ENCODE measurements around the gene ACO1. TPM values are rescaled to one million over a fixed set of nuclear protein-coding genes. Genes with fewer than 3 reads are reported as not detected.

Gene ACO1
- total and polyA plus RNA-seq, 7 donors = 11.4 to 54.2 (median 37.2) TPM

- no peaks in the 10 kb centered on the region for H3K9me3 ChIP-seq
- H3K4me1 ChIP-seq = no peaks in the 10 kb centered on the region
- WGBS, 2 donors = 70 to 83% methylated on average over 5 of the region's 5 CpGs
- no peaks in the 10 kb centered on the region for H3K27me3 ChIP-seq
- H3K27ac ChIP-seq = no peak overlapping the region
- no peak overlapping the region for H3K4me3 ChIP-seq
- TF ChIP-seq, protein P1, sequence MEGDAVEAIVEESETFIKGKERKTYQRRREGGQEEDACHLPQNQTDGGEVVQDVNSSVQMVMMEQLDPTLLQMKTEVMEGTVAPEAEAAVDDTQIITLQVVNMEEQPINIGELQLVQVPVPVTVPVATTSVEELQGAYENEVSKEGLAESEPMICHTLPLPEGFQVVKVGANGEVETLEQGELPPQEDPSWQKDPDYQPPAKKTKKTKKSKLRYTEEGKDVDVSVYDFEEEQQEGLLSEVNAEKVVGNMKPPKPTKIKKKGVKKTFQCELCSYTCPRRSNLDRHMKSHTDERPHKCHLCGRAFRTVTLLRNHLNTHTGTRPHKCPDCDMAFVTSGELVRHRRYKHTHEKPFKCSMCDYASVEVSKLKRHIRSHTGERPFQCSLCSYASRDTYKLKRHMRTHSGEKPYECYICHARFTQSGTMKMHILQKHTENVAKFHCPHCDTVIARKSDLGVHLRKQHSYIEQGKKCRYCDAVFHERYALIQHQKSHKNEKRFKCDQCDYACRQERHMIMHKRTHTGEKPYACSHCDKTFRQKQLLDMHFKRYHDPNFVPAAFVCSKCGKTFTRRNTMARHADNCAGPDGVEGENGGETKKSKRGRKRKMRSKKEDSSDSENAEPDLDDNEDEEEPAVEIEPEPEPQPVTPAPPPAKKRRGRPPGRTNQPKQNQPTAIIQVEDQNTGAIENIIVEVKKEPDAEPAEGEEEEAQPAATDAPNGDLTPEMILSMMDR (IDR thresholded peaks at IDR 0.05) = no peak
- DNase-seq = no peak
- intact Hi-C loops (cut with DNase I) = no loop called here
- no peaks in the 10 kb centered on the region for H3K36me3 ChIP-seq
Observed at GRCh38 chr9:32360983-32361673, 23.3 kb upstream of the ACO1 start.

GRCh38 chr9:32371279-32371678, 13.2 kb upstream of the ACO1 start:
- no peaks in the 10 kb centered on the region for H3K4me1 ChIP-seq
- no peak for DNase-seq
- no peaks in the 10 kb centered on the region for H3K36me3 ChIP-seq
- TF ChIP-seq, protein P1 (IDR thresholded peaks at IDR 0.05) = no peak
- TF ChIP-seq EP300 (IDR thresholded peaks at IDR 0.05) (no peak), POLR2A (IDR thresholded peaks at IDR 0.05) (no peak), POLR2AphosphoS5 (IDR thresholded peaks at IDR 0.05) (no peak)
- no peak overlapping the region for H3K27ac ChIP-seq
- no peaks in the 10 kb centered on the region for H3K9me3 ChIP-seq
- intact Hi-C loops (cut with DNase I) = no loop called here
- no peaks in the 10 kb centered on the region for H3K27me3 ChIP-seq
- H3K4me3 ChIP-seq = no peak overlapping the region

- H3K27me3 ChIP-seq = no peaks in the 10 kb centered on the region
- no peak overlapping the region for H3K27ac ChIP-seq
- TF ChIP-seq POLR2AphosphoS5 (IDR thresholded peaks at IDR 0.05) = no peak
- TF ChIP-seq, protein P1 (IDR thresholded peaks at IDR 0.05) = no peak
- no peak for TF ChIP-seq EP300 (IDR thresholded peaks at IDR 0.05)
- no peak for TF ChIP-seq POLR2A (IDR thresholded peaks at IDR 0.05)
- 86 to 94% methylated on average over 2 of the region's 2 CpGs for WGBS, 2 donors
- no peaks in the 10 kb centered on the region for H3K4me1 ChIP-seq
- intact Hi-C loops (cut with DNase I) = no loop called here
- H3K9me3 ChIP-seq = no peaks in the 10 kb centered on the region
- no peak for DNase-seq
- no peaks in the 10 kb centered on the region for H3K36me3 ChIP-seq
- H3K4me3 ChIP-seq = no peak overlapping the region
Observed at GRCh38 chr9:32371679-32372078, 12.8 kb upstream of the ACO1 start.

GRCh38 chr9:32376285-32376684, 8.2 kb upstream of the ACO1 start:
- intact Hi-C loops (cut with DNase I) = loop anchor here (5.0 kb wide), 1 partner anchor 591 kb away; no protein-coding TSS in a partner anchor
- 39 to 77% methylated on average over 2 of the region's 2 CpGs for WGBS, 2 donors
- Histone ChIP-seq H3K4me1 (peaks cover 0 to 8% (median 0%) of the 10 kb centered on the region in 4 donors), H3K27ac (no peak overlapping the region), H3K9me3 (no peaks in the 10 kb centered on the region), H3K4me3 (no peak overlapping the region), H3K36me3 (no peaks in the 10 kb centered on the region), H3K27me3 (no peaks in the 10 kb centered on the region)
- TF ChIP-seq POLR2A (IDR thresholded peaks at IDR 0.05) (no peak), POLR2AphosphoS5 (IDR thresholded peaks at IDR 0.05) (no peak), EP300 (IDR thresholded peaks at IDR 0.05) (no peak)
- TF ChIP-seq, protein P1 (IDR thresholded peaks at IDR 0.05) = no peak
- DNase-seq = no peak

DNA sequence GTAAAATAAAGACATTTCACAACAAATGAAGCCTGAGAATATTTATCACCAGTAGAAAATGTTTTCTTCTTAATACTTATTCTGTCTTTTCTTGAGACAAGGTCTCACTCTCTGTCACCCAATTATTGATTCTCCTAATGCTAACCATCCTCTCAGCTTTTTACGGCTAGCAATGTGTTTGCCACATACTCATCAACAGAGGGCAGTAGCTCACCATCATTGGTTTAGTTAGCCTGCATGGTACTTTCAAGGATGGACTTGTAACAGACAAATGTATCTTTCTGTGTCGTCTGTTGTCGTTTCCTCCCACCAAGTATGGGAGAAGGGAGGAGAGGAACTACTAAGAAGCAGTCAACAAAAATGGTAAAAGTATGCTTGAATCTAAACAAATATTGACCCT, 5.9 kb upstream of the ACO1 start:
- TF ChIP-seq EP300 (IDR thresholded peaks at IDR 0.05) = no peak
- no peak for TF ChIP-seq POLR2A (IDR thresholded peaks at IDR 0.05)
- TF ChIP-seq, protein P1 (IDR thresholded peaks at IDR 0.05) = peak; percentile 63 to 67 (median 64)
- TF ChIP-seq POLR2AphosphoS5 (IDR thresholded peaks at IDR 0.05) = no peak
- WGBS, 2 donors = 1 to 2% methylated on average over 3 of the region's 3 CpGs
- intact Hi-C loops (cut with DNase I) = loop anchor here (1.0 to 5.0 kb wide), 2 partner anchors 201 to 589 kb away; no protein-coding TSS in a partner anchor
- Histone ChIP-seq H3K4me1 (peaks cover 0 to 8% (median 1%) of the 10 kb centered on the region in 4 donors), H3K27ac (no peak overlapping the region), H3K27me3 (no peaks in the 10 kb centered on the region), H3K4me3 (no peak overlapping the region), H3K36me3 (no peaks in the 10 kb centered on the region), H3K9me3 (no peaks in the 10 kb centered on the region)
- no peak for DNase-seq
